H1 (cell line): ENCODE measurements around the gene FUBP3.

Experiments
- EZH2 ChIP-seq: fragments of 200-600 bp; sonication (generic); IDR thresholded peaks from 2 replicates; pipeline ENCODE4 v1.7.1; 2012; ENCODE audit warnings: low read depth, mild to moderate bottlenecking, moderate library complexity, low read length, inconsistent platforms; ENCODE audit not compliant: severe bottlenecking
- HDAC2 ChIP-seq, 2 experiments: fragments of 300-600 bp in 1 of 2; sonication (generic) in 1 of 2; IDR thresholded peaks; 2 replicates each; pipeline ENCODE4 v1.6.1; 2011 to 2012; ENCODE audit warnings: low read depth in 2 of 2, low read length in 2 of 2, mild to moderate bottlenecking in 2 of 2, moderate library complexity in 2 of 2, borderline replicate concordance in 1 of 2, inconsistent platforms in 1 of 2
- POLR2AphosphoS5 ChIP-seq: IDR thresholded peaks from 2 replicates; pipeline ENCODE4 v1.6.1; 2011; ENCODE audit warnings: low read depth, low read length
- RAD21 ChIP-seq, 2 experiments: IDR thresholded peaks in 1 of 2; conservative IDR thresholded peaks in 1 of 2; 2 replicates each; pipeline ENCODE4 v1.6.1; 2011; ENCODE audit warnings: low read depth in 2 of 2, low read length in 2 of 2, improper control_type of control experiment in 1 of 2, inconsistent platforms in 1 of 2, mild to moderate bottlenecking in 1 of 2, moderate library complexity in 1 of 2
- YY1 ChIP-seq: IDR thresholded peaks from 2 replicates; pipeline ENCODE4 v1.6.1; 2011; ENCODE audit warnings: low read depth, mild to moderate bottlenecking, low read length
- TF ChIP-seq, protein P1 (sequence below), 3 experiments: IDR thresholded peaks; 1 replicate in 2 of 3; 2 replicates in 1 of 3; pipeline versions ENCODE4 v1.5.1 to v1.6.1; 2011; ENCODE audit warnings: low read length in 3 of 3, mild to moderate bottlenecking in 3 of 3, inconsistent platforms in 2 of 3, low read depth in 1 of 3, moderate library complexity in 1 of 3; ENCODE audit not compliant: insufficient read depth in 1 of 3; ENCODE audit errors: control extremely low read depth in 1 of 3

DNA sequence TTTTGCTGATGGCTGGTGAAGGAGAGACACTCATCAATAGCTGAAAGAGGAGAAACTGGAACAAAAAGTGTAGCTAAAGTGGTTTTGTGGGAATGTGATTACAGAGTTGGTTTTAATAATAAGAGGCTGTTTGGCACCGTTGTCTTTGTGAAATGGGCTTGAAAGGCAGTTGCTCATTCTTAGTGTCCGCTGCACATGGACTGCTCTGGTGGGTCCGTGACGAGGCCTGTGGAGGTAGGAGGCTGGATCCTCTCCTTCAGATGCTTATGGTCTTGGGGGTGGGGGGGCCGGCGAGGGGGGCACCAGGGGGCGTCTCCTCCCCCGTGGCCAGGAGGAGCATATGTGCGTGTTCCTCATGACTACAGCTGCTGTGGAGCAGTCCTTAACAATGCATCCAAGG lies 29.8 kb downstream of the FUBP3 start:
- no peak for TF ChIP-seq POLR2AphosphoS5
- TF ChIP-seq, protein P1, sequence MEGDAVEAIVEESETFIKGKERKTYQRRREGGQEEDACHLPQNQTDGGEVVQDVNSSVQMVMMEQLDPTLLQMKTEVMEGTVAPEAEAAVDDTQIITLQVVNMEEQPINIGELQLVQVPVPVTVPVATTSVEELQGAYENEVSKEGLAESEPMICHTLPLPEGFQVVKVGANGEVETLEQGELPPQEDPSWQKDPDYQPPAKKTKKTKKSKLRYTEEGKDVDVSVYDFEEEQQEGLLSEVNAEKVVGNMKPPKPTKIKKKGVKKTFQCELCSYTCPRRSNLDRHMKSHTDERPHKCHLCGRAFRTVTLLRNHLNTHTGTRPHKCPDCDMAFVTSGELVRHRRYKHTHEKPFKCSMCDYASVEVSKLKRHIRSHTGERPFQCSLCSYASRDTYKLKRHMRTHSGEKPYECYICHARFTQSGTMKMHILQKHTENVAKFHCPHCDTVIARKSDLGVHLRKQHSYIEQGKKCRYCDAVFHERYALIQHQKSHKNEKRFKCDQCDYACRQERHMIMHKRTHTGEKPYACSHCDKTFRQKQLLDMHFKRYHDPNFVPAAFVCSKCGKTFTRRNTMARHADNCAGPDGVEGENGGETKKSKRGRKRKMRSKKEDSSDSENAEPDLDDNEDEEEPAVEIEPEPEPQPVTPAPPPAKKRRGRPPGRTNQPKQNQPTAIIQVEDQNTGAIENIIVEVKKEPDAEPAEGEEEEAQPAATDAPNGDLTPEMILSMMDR (IDR thresholded peaks at IDR 0.05; ENCODE audit: control extremely low read depth in 1 of 3, insufficient read depth in 1 of 3, low read depth in 1 of 3, low read length in 3 of 3) = no peak
- TF ChIP-seq HDAC2 (IDR thresholded peaks at IDR 0.05; ENCODE audit: borderline replicate concordance in 1 of 2, low read depth in 2 of 2, low read length in 2 of 2) = no peak
- TF ChIP-seq EZH2 = no peak
- TF ChIP-seq RAD21 (IDR thresholded peaks at IDR 0.05 in 1 of 2, conservative IDR thresholded peaks at IDR 0.05 in 1 of 2; ENCODE audit: low read depth in 2 of 2, low read length in 2 of 2) = no peak
- no peak for TF ChIP-seq YY1
